Occipital lobe (tissue), 2 donors: ENCODE data around the gene PRMT2. TPM values are rescaled to one million over a fixed set of nuclear protein-coding genes. Genes with fewer than 3 reads are reported as not detected.
"Not testable (repeated sequence)": the region's sequence is repeated elsewhere in the genome, so short reads cannot be mapped to it uniquely, and the experiment has no call there.

Source experiments
- DNase-seq: peaks from one replicate; lab custom pipeline; 2025; lab: John Stamatoyannopoulos, UW
- total RNA-seq: library from RNA; depleted of rRNA; stranded (reverse); fragments of >200 nt; gene quantifications from one replicate; pipeline ENCODE4 v1.2.3, GENCODE V29; 2014

The PRMT2 gene
- total RNA-seq, 1 donor from 2014 or later, result 215 TPM

DNA sequence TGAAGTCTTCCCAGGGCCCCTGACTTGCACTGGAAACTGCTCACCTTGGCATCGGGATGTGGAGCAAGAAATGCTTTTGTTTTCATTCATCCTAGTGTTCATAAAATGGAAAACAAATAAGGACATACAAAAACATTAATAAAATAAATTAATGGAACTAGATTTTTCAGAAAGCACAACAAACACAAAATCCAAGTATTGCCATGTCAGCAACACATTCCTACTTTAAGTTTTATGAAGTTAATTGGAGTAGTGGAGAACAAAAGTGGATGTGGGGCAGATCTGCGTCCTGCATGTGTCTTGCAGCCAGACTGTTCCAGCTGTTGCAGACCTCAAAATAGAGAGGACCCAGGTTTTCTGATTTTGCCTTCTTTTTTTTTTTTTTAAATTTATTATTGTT is 32.9 kb downstream of the PRMT2 start:
- no peak for DNase-seq

DNA sequence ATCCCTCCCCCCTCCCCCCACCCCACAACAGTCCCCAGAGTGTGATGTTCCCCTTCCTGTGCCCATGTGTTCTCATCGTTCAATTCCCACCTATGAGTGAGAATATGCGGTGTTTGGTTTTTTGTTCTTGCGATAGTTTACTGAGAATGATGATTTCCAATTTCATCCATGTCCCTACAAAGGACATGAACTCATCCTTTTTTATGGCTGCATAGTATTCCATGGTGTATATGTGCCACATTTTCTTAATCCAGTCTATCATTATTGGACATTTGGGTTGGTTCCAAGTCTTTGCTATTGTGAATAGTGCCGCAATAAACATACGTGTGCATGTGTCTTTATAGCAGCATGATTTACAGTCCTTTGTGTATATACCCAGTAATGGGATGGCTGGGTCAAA is 33.4 kb downstream of the PRMT2 start:
- not testable (repeated sequence) for DNase-seq

DNA sequence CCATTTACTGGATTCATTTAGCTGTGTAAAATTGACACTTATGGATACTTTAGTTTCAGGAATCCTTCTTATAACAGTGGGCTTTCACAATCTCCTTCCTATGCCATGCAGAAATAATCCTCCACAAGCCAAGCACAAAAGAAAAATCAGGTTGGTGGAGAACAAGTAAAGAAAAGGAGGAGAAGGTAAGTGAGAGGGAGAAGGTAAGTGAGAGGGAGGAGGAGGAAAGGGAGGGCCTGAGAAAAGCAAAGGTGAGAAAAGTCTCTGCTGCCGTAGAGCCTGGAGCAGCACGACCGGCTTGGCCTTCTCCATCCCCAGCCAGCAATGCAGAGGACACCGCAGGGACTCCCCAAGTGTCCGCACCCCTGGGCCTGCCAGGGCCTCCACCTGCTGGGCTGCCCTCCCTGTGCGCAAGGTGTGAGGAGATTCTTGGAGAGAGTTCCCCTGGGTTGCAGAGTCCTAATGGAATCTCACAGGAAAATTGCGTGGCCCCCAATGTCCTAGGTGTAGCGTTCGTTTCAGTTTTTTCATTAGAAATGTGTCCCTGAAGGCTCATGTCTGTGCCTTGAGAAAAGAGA is 39.0 kb downstream of the PRMT2 start:
- no peak for DNase-seq

DNA sequence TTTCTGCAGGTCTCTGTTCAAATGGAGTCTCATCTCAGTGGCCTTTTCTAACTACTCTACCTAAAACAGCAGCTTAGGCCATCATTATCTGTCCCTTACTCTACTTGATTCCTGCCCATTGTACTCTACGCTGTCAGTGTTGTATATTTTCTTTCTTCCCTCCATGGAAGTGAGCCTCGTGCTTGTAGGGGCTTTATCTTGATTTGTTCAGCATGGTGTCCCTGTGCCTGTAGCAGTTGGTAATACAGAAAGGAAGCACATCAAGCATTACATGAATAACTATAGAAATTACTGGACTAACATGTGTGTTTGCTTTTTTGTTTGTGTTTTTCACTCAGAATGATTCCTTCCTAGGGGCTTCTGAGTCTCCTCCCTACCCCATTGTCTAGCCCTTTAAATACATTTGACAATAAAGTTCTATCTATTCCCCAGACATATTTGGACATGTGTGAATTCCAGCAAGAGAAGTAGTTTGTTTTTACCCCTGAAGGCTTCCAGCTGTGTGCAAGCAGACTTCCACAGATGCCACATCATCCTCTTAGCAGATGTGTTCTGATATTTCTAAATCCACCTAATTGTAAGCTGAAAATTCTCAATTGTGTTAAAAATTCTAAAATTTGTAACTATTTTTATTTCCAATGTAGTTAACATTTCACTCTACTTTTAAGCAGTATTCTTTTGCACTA is 40.3 kb downstream of the PRMT2 start:
- no peak for DNase-seq

DNA sequence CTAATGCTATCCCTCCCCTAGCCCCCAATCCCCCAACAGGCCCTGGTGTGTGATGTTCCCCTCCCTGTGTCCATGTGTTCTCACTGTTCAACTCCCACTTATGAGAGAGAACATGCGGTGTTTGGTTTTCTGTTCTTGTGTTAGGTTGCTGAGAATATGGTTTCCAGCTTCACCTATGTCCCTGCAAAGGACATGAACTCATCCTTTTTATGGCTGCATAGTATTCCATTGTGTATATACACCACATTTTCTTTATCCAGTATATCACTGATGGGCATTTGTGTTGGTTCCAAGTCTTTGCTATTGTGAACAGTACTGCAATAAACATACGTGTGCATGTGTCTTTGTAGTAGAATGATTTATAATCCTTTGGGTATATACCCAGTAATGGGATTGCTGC is 41.1 kb downstream of the PRMT2 start:
- not testable (repeated sequence) for DNase-seq

DNA sequence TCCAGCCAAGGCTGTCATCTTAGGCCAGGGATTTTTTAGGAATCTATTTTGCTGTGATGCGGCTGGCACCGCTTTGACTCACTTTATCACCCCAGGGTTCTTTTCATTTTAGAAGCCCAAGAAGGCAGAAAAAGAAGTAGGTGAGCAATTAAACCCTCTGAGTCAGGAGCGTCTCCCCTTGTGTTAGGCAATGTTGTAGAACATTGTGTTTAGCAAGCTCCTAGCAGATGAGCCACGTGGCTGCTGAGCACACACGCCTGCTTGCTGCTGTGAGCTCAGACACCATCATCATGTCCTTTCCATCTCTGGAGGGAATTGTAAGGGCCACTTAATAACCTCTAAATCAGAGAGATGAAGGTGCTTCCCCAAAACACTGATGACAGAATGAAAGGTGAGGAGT is 46.1 kb downstream of the PRMT2 start:
- DNase-seq, result not testable (repeated sequence)

DNA sequence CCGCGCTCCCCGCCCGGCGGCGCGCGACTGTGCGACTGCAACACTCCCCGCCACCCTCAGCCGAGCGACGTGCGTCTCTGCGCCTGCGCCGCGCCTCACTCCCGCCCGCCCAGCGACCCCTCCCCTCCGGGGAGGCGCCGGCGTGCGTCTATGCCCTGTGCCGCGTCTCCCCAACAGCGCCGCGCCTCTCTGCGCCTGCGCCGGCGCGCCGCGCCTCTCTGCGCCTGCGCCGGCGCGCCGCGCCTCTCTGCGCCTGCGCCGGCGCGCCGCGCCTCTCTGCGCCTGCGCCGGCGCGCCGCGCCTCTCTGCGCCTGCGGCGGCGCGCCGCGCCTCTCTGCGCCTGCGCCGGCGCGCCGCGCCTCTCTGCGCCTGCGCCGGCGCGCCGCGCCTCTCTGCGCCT is 63.2 kb downstream of the PRMT2 start:
- DNase-seq, result not testable (repeated sequence)

DNA sequence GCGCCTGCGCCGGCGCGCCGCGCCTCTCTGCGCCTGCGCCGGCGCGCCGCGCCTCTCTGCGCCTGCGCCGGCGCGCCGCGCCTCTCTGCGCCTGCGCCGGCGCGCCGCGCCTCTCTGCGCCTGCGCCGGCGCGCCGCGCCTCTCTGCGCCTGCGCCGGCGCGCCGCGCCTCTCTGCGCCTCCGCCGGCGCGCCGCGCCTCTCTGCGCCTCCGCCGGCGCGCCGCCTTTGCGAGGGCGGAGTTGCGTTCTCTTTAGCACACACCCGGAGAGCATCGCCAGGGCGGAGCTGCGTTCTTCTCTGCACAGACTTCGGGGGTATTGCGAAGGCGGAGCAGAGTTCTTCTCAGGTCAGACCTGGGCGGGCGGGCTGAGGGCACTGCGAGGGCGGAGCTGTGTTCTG is 63.6 kb downstream of the PRMT2 start:
- DNase-seq, result not testable (repeated sequence)

Other genes starting within 250 kb of the PRMT2 start
- 26.8 TPM for gene DIP2A, start 176.8 kb upstream of the PRMT2 start, total RNA-seq
- gene S100B, start 30.6 kb upstream of the PRMT2 start, total RNA-seq, result 6.9 TPM